Activated naive CD4-positive, alpha-beta T cell treated with anti-CD3 and anti-CD28 coated beads, Interleukin-2, amount 50 U/mL, for 16 hours (primary cell): ENCODE data around the gene FBXO44.

Experiments used
- DNase-seq: peaks from one replicate; pipeline ENCODE4 v3.0.0-alpha.2; 2020

FBXO44 gene

DNA sequence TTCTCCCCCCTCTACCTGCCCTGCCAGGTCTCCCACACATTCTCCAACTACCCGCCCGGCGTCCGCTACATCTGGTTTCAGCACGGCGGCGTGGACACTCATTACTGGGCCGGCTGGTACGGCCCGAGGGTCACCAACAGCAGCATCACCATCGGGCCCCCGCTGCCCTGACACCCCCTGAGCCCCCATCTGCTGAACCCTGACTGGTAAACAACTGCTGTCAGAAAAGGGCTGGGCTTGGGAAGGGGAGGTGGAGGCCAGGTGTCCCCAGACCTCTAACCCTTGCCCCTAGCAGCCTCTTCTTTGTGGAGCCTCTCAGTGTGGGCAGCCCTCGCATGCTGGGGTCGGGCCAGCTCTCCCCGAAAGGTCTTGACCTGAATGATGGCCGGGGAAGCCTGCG, 6.4 kb downstream of the FBXO44 start:
- no peak for DNase-seq

GRCh38 chr1:11664336-11665065, 9.8 kb downstream of the FBXO44 start:
- DNase-seq = peak; percentile 60

- DNase-seq = no peak
Measured at GRCh38 chr1:11668516-11668915, 13.8 kb downstream of the FBXO44 start.

DNA sequence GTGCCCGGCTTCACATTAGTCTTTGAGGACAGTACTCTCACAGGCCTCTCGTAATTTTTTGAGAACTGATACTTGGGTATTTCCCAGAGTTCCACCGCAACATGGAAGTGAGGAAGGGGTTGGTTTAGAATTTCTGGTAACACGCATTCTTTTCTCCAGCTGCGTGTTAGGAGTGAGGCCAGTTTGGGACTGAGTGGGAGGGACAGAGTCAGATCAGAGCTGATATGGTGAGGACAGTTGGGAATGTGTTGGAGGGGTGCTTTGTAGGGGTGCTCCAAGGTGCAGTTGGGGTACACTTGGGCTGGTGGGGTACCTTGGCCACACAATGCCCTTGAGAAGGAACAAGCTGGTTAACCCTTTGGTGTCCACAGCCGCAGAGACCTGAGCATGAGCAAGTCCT, 16.1 kb downstream of the FBXO44 start:
- no peak for DNase-seq

GRCh38 chr1:11671205-11671543, 16.5 kb downstream of the FBXO44 start:
- no peak for DNase-seq

DNA sequence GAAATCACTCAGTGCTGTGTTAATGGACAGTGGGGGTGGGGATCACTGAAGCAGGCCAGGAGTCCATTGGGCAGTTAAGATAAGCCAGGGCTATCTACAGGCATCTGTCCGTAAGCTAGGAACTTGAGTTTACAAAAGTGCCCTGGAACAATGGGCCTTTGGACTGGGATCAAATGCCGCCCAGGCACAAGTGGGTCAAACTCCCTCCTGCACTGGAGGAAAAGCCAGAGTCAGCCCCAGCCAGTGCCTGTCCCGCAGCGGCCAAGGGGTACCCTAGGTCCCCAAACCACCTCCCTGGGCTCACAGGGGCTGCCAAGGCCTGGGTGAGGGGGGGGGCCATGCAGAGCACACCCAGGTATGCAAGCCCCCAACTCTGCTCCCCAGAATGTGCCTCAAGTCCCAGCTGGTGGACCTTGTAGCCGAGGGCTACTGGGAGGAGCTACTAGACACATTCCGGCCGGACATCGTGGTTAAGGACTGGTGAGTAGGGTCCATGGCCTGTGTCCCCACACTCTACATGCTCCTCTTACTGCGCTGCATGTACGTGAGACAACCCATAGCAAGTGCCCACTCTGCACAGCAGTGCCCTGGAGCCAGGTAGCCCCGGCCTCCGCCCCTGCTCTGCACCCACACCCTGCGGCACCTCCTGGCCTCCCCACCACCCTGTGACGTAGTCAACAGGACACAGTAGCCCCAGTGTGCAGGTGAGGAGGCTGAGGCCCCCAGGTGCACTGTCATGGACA, 17.0 kb downstream of the FBXO44 start:
- DNase-seq = no peak

DNA sequence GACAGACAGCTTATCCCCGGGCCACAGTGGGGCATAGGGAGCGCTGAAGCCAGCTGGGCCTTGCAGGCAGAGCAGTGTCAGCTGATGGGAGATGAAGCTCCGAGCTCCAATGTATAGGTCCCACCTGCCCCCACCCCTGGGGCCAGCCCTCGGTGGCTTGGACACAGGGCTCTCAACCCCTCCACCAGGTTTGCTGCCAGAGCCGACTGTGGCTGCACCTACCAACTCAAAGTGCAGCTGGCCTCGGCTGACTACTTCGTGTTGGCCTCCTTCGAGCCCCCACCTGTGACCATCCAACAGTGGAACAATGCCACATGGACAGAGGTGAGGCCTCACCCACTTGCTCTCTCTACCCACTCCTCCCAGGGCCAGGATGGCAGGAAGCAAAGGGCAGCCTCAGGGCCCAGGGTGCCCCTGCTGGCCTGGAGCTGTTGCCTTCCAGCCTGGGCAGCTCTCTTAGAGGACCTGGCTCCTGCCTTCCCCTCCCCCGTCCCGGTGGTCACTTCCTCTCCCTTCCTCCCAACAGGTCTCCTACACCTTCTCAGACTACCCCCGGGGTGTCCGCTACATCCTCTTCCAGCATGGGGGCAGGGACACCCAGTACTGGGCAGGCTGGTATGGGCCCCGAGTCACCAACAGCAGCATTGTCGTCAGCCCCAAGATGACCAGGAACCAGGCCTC, 18.6 kb downstream of the FBXO44 start:
- DNase-seq = no peak

- no peak for DNase-seq
Measured at GRCh38 chr1:11674488-11674887, 19.8 kb downstream of the FBXO44 start.

GRCh38 chr1:11675325-11675724, 20.6 kb downstream of the FBXO44 start:
- DNase-seq = no peak

- DNase-seq = no peak
Measured at GRCh38 chr1:11676386-11677103, 21.9 kb downstream of the FBXO44 start.

GRCh38 chr1:11678442-11678841, 23.8 kb downstream of the FBXO44 start:
- no peak for DNase-seq

DNA sequence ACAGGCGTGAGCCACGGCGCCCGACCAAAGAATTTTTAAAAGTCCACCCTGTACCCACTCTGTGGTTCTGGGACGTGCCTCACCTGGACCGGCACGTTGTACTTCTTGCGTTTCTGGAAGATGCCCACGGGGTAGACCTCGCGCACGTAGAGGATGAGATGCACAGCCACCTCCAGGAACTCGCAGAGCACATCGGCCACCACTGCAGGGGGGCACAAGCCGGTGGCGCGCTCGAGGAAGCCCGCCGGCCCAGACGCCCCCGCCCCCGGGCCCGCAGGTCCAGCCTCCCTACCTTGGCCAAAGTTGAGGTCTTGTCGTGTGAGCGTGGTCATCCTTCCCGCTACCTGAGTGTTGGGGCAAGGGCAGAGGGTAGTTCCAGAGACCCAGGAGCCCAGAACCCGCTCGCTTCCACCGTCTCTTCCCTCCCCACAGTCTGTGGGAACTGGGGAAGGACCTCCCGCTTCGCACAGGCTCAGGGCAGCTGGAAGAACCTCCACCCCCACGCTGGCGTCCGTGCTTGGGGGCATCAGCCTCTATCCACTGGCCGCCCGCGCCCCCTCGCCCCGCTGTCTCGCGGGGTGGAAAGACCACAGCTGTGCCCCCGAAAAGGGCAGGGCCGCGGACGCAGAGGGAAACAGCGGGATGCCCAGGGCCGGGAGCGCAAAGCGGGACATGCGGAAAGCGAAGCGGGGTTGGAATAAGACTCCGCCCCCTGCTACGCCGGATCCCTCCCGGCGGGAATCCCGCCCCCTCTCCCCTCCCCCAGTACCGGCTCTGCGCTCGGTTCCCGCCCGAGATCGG, 25.8 kb downstream of the FBXO44 start:
- DNase-seq = no peak

- DNase-seq = peak; percentile 94
Measured at GRCh38 chr1:11681071-11681771, 26.5 kb downstream of the FBXO44 start, which contains the start of gene MAD2L2. MAD2L2 (minus strand) TSS chr1:11681148; CDS start chr1:11680601, 547 bp downstream.

GRCh38 chr1:11682287-11682771, 27.7 kb downstream of the FBXO44 start:
- DNase-seq = no peak

DNA sequence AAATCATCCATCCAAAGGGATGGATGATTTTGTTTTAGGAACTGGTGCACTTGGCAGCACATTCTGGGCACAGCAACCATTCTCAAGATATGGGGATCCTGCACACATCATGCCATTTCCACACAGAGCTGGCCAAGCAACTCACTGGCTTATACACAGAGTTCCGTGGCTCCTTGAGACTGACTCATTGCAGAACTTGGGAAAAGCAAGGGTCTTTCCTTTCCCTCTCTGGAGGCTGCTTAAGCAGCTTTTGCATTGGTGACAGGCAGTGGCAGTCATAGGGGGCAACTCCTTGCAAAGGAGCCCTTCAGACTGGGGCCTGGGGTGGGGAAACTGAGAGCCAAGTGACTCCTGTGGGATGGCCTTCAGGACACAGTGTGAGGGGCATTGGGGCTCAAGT, 28.1 kb downstream of the FBXO44 start:
- no peak for DNase-seq

GRCh38 chr1:11684070-11684469, 29.4 kb downstream of the FBXO44 start:
- no peak for DNase-seq

- DNase-seq = no peak
Measured at GRCh38 chr1:11685210-11685752, 30.6 kb downstream of the FBXO44 start.

DNA sequence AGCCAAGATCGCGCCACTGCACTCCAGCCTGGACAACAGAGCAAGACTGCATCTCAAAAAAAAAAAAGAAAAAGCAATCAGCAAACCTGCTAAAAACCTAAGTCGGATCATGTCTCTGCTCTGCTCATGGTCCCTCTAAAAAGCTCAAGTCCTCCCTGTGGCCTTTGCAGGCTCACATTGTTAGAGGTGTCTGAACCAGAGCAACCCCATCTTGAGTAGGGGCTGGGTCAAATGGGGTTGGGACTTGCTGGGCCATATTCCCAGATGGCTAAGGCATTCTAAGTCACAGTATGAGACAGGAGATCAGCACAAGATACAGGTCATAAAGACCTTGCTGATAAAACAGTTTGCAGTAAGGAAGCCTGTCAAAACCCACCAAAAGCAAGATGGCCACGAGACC, 33.8 kb downstream of the FBXO44 start:
- DNase-seq = no peak

GRCh38 chr1:11690397-11691301, 36.0 kb downstream of the FBXO44 start:
- DNase-seq = no peak

- no peak for DNase-seq
Measured at GRCh38 chr1:11691302-11691914, 36.7 kb downstream of the FBXO44 start, which contains the start of gene DRAXIN. DRAXIN (plus strand) TSS chr1:11691710; CDS start chr1:11706259, 14,549 bp downstream.
